NT2/D1 (cell line): Measurements from ENCODE around the gene GTPBP6.

Source experiments
- YY1 ChIP-seq: IDR thresholded peaks from 2 replicates; pipeline ENCODE4 v1.6.1; 2011; ENCODE audit not compliant: insufficient read length, insufficient read depth
- ZNF274 ChIP-seq: IDR thresholded peaks from 2 replicates; pipeline ENCODE4 v1.6.1; 2011; ENCODE audit warnings: mild to moderate bottlenecking, low read depth, low read length

- TF ChIP-seq ZNF274 (no peak), YY1 (no peak)
Measured at GRCh38 chrX:313546-313945, 5.0 kb downstream of the GTPBP6 start.
